ENCODE data around the gene SELENON. TPM values are rescaled to one million over a fixed set of nuclear protein-coding genes. Genes with fewer than 3 reads are reported as not detected.

SELENON gene
- total and polyA plus RNA-seq, 10 of the 15 experiments (the other 5 are each of a cell fraction or from before 2014, with no cell fraction given): 0.07 to 5.1 (median 0.80) TPM

- no peaks in the 10 kb centered on the region for H4K20me1 ChIP-seq (ENCODE audit: control insufficient read depth, insufficient read depth)
- intact Hi-C loops (cut with micrococcal nuclease; ENCODE audit: unreplicated experiment): no loop called here
- no peak overlapping the region for H2AFZ ChIP-seq (ENCODE audit: control insufficient read depth, low read depth, low read length)
- H3K27me3 ChIP-seq (replicated peaks in 1 of 2; ENCODE audit: control insufficient read depth in 2 of 2, insufficient read depth in 2 of 2, low read length in 1 of 2): no peaks in the 10 kb centered on the region
- H3K4me3 ChIP-seq: no peak overlapping the region
- no peak overlapping the region for H3K27ac ChIP-seq (ENCODE audit: control insufficient read depth, insufficient read depth)
- no TSS peak for BruUV-seq (replicated peaks)
- DNase-seq (ENCODE audit: low read depth, low spot score): no peak
- POLR2A ChIA-PET: no interaction called here
- ATAC-seq: no peak
- no peak overlapping the region for H3K9ac ChIP-seq (ENCODE audit: control insufficient read depth, insufficient read depth, low read length)
- no peak for FAIRE-seq
- RAD21 ChIA-PET (ENCODE audit: unreplicated experiment): interaction anchor here (1.4 kb wide), 1 partner anchor 12 kb away, joined by 3 read pairs; no protein-coding TSS in a partner anchor
- no peaks in the 10 kb centered on the region for H3K9me3 ChIP-seq (replicated peaks; ENCODE audit: control insufficient read depth, insufficient read depth, low read length)
- SMC1A ChIA-PET (ENCODE audit: uncharacterized antibody, unreplicated experiment): no interaction called here
- no peak overlapping the region for H3K4me2 ChIP-seq (ENCODE audit: control insufficient read depth, insufficient read depth)
- H3K36me3 ChIP-seq (ENCODE audit: control insufficient read depth in 2 of 2, insufficient read depth in 2 of 2, low read length in 1 of 2): peaks cover 7 to 31% of the 10 kb centered on the region in 2 experiments
- CTCF ChIA-PET: interaction anchor here (1.1 kb wide), 1 partner anchor 21 kb away, joined by 4 read pairs; no protein-coding TSS in a partner anchor
- WGBS (ENCODE audit: insufficient coverage, insufficient replicate concordance, low lambda C conversion rate, missing lambda C conversion rate): 98% methylated on average over 5 of the region's 5 CpGs
- H3K4me1 ChIP-seq (ENCODE audit: control insufficient read depth, insufficient read depth, low read length): no peaks in the 10 kb centered on the region
- H3K79me2 ChIP-seq (ENCODE audit: control insufficient read depth, insufficient read depth, low read length): no peaks in the 10 kb centered on the region
- in situ Hi-C loops (cut with MboI): no loop called here
- TF ChIP-seq, protein P1, sequence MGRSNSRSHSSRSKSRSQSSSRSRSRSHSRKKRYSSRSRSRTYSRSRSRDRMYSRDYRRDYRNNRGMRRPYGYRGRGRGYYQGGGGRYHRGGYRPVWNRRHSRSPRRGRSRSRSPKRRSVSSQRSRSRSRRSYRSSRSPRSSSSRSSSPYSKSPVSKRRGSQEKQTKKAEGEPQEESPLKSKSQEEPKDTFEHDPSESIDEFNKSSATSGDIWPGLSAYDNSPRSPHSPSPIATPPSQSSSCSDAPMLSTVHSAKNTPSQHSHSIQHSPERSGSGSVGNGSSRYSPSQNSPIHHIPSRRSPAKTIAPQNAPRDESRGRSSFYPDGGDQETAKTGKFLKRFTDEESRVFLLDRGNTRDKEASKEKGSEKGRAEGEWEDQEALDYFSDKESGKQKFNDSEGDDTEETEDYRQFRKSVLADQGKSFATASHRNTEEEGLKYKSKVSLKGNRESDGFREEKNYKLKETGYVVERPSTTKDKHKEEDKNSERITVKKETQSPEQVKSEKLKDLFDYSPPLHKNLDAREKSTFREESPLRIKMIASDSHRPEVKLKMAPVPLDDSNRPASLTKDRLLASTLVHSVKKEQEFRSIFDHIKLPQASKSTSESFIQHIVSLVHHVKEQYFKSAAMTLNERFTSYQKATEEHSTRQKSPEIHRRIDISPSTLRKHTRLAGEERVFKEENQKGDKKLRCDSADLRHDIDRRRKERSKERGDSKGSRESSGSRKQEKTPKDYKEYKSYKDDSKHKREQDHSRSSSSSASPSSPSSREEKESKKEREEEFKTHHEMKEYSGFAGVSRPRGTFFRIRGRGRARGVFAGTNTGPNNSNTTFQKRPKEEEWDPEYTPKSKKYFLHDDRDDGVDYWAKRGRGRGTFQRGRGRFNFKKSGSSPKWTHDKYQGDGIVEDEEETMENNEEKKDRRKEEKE (IDR thresholded peaks at IDR 0.05): no peak
- TF ChIP-seq CUX1 (IDR thresholded peaks at IDR 0.05; ENCODE audit: insufficient replicate concordance, low read depth, low read length) (no peak), ZNF687 (IDR thresholded peaks at IDR 0.05) (no peak), KDM1A (IDR thresholded peaks at IDR 0.05; ENCODE audit: borderline replicate concordance) (no peak), ZSCAN29 (IDR thresholded peaks at IDR 0.05) (no peak), RAD51 (IDR thresholded peaks at IDR 0.05) (no peak), NBN (IDR thresholded peaks at IDR 0.05) (no peak), RB1 (IDR thresholded peaks at IDR 0.05; ENCODE audit: borderline replicate concordance) (no peak)
- TF ChIP-seq, protein P2, sequence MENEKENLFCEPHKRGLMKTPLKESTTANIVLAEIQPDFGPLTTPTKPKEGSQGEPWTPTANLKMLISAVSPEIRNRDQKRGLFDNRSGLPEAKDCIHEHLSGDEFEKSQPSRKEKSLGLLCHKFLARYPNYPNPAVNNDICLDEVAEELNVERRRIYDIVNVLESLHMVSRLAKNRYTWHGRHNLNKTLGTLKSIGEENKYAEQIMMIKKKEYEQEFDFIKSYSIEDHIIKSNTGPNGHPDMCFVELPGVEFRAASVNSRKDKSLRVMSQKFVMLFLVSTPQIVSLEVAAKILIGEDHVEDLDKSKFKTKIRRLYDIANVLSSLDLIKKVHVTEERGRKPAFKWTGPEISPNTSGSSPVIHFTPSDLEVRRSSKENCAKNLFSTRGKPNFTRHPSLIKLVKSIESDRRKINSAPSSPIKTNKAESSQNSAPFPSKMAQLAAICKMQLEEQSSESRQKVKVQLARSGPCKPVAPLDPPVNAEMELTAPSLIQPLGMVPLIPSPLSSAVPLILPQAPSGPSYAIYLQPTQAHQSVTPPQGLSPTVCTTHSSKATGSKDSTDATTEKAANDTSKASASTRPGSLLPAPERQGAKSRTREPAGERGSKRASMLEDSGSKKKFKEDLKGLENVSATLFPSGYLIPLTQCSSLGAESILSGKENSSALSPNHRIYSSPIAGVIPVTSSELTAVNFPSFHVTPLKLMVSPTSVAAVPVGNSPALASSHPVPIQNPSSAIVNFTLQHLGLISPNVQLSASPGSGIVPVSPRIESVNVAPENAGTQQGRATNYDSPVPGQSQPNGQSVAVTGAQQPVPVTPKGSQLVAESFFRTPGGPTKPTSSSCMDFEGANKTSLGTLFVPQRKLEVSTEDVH (IDR thresholded peaks at IDR 0.05; ENCODE audit: low read depth, partially characterized antibody): no peak
These were observed 33.2 kb downstream of the SELENON start for GRCh38 chr1:25833158-25833557.

All from GM12878 (cell line).